T-helper 1 cell treated with Interleukin-12 subunit alpha and Interleukin-12 subunit beta and Interleukin-4 antibody, amounts not matched to agents 30 ng/mL and 1 ng/mL, for 36 hours (primary cell): ENCODE measurements around the gene FREM3. TPM values are rescaled to one million over a fixed set of nuclear protein-coding genes. Genes with fewer than 3 reads are reported as not detected.
"Not testable (repeated sequence)": the region's sequence is repeated elsewhere in the genome, so short reads cannot be mapped to it uniquely, and the experiment has no call there.

Source experiments
- intact Hi-C: fragments of 100-400 bp; cut with micrococcal nuclease; formaldehyde crosslinking; loops from one replicate; pipeline ENCODE4 v1.15.1; 2024
- total RNA-seq: library from RNA; stranded (reverse); gene quantifications from 2 replicates; pipeline ENCODE4 v1.2.3, GENCODE V29; 2022

Gene FREM3
- 0.05 TPM in 1 of 2 replicates, not detected in the other for total RNA-seq

DNA sequence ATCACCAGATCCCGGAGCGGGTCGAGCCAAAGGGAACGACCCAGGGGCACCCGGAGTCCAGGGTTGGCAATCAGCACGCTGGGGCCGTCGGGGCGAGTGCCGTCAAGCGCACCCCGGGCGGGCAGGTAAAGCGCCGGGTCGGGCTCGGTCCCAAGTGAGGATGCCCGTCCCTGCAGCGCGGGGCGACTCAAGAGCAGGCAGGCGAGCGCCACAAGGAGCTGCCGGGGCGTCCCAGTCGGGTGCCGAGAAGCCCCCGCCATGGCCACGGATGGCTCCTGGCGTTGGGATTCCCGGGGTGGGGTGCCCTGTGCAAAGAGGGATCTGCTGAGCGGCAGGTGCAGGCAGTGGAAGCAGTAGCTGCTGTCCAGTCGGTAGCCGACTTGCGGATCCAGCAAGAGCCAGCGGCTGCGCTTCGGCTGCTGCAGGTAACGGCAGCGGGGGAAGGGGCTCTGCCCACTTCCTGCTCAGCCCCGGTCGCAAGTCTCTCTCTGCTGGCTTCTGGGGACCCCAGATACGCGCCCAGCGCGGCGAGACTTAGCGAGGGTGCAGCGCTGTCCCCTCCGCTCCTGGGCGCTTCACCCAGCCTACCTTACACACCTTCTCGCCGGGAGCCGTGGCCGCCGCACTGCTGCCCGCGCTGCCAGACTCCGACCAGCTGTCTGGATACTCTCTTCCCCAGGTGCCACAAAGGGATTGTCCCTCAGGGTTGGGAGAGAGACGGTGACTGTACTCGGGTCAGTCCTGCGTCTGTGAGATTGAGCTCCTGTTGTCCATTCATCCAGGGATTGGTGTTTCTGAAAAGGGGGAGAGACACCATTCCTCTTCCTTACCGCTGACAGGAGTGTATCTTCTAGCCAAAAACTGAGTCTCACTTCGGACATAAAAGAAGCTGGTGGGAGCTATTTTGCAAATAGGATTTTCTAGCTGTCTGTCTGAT is at the start of gene FREM3:
FREM3 (minus strand) TSS at position 260 of the 937 bp plus-strand sequence; CDS start at position 260, 0 bp downstream.
- intact Hi-C loops = loop anchor here (10.0 kb wide), 1 partner anchor 146 kb away; no protein-coding TSS in a partner anchor

DNA sequence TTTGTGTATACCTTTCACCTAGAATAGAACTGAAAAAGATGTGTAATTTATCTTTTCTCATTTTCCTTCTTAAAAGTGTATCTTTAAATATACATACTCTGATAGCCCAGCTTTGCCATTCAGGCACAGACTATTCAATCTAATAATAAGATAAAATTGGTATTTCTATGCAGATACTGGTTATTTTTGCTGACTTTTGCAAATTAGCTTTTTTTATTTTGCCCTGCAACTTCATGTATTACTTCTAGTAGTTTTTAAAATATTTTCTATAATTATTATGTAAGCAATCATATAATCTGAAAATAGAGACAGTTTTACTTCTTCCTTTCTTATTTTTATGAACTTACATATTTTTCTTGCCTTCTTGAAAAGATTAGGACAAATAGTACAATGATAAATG is 45.4 kb upstream of the FREM3 start:
- intact Hi-C loops = no loop called here

DNA sequence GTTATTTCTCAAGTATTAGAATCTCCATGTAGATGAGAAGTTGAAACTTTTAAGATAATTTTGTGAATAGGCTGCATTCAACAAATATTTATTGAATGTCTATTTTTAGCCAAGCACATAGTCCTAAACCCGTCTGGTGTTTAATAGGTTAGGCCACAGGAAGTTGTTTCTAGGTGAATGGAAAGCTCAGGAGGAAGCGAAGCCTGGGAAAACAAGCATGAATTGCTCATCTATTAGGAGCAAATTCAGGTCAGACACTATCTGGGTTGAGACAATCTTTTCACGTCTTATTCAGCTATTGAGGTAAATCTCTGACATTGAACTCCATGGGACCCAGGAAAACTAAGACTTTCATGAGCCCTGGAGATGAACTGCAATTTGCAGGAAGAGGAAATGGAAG is 43.1 kb upstream of the FREM3 start:
- intact Hi-C loops = no loop called here

DNA sequence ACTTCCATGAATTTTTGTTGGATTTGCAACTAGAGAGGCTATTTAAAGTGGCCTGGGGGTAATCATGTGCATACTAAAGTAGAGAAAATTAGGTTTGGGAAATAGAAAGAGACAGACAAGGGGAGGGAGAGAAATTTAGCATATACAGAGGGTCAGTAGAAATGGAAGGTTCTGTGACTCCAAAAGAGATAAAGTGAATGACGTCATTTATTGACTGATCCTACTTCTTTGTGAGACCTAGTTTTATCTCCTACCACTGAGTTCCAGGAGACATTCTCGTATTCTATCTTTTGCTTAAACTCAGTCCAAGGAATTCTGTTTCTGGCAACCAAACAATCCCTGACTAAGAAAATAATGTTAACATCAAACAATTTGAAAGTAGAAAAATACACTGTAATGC is 42.4 kb upstream of the FREM3 start:
- intact Hi-C loops = no loop called here

DNA sequence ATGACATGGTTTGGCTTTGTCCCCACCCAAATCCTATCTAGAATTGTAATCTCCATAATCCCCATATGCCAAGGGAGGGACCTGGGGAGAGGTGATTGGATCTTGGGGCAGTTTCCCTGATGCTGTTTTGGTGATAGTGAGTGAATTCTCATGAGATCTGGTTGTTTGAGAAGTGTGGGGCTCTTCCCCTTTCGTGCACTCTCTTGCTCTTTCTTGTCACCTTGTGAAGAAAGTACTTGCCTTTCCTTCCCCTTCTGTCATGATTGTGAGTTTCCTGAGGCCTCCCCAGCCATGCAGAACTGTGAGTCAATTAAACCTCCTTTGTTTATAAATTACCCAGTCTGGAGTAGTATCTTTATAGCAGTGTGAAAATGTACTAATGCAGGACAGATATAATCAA is 36.4 kb upstream of the FREM3 start:
- intact Hi-C loops = no loop called here

DNA sequence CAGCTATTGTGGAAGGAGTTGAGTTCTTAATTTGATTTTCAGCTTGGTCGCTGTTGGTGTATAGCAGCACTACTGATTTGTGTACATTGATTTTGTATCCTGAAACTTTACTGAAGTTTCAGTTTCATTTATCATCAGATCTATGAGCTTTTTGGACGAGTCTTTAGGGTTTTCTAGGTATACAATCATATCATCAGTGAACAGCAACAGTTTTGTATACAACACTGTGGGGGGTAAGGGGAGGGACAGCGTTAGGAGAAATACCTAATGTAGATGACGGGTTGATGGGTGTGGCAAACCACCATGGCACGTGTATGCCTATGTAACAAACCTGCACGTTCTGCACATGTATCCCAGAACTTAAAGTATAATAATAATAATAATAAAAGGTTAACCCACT is 35.6 kb upstream of the FREM3 start:
- intact Hi-C loops = not testable (repeated sequence)

DNA sequence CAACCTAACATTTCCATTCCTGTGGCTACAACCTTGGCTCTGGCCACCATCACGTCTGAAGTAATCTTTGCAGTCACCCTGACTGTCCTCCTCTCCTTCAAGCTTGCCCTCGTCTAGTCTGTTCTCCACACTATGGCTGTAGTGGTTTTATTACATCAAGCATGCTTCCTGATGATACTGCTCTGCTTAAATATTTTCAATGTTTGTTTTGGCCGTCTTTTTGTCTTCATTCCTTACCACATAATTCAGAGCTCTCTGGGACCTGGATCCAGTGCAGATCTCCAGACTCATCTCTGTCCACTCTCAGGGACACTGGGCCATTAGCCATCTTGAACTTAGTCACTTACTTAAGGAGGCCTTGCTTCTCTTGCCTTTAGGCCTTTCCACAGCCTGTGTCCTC is 27.7 kb upstream of the FREM3 start:
- intact Hi-C loops = no loop called here

DNA sequence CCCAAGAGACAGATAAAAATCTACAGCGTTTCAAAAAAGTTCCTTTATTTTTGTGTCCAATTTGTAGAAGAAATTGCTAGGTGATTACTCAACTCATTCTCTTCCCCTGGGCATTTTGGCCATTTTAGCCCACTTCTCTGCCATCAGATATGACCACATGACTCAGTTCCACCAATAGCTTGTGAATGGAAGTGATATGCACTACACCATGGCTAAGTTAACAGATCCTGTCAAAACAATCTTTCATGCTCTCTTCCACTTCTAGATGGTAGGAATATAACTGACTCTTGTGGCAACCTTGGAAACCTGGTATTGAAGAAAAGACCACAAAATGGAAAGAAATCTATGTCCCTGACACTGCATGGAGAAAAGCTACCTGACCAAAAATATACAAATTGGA is 26.2 kb upstream of the FREM3 start:
- intact Hi-C loops = no loop called here

DNA sequence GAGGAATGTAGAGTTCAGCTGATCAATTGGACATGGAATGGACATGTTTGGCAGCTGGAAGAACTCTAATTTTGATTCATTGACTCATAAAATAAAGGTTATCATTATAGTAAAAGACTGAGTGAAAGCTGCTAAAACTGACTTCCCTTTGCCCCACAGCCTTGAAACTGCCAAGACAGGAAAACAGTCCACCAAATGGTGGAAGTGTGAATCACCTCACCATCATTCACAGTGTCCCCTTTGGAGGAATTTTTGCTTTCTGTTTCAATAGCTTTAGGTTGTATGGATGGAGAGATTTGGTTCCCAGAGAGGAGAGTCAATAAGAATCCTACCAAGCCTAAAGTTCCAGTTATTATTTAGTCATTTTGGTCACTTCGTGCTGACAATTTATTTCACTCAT is 20.8 kb upstream of the FREM3 start:
- intact Hi-C loops = no loop called here

DNA sequence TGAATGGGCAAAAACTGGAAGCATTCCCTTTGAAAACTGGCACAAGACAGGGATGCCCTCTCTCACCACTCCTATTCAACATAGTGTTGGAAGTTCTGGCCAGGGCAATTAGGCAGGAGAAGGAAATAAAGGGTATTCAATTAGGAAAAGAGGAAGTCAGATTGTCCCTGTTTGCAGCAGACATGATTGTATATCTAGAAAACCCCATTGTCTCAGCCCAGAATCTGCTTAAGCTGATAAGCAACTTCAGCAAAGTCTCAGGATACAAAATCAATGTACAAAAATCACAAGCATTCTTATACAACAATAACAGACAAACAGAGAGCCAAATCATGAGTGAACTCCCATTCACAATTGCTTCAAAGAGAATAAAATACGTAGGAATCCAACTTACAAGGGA is 18.3 kb upstream of the FREM3 start:
- intact Hi-C loops = not testable (repeated sequence)

DNA sequence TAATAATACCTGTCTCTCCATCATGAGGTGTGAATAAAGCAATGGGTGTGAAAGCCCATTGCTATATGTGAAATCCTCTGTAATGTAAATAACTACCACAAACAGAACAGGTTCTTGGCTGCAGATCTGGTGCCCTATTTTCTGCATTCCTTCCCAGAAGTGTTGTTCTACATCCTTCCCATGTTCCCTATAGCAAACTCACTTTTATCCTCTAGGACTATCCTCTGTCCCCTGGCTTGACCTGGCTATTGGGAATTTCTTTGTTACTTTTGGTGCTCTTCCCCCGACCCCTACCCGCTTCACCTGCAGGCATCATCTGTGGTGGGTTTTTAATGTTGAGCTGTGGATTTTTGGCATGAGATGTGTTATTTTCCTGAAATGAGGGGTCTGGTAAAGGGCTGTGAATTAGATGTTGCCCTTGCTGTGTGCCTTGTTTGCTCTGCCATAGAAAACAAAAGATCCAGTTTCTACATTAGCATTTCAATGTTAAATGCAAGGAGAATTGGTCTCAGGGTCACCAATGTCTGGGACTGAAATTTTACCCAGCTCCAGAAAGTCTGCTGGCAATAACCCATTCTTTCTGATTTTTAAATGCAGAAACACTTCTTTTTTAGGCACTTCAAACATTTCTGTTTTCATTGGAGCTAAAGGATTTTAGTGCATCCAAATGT is 13.6 kb upstream of the FREM3 start:
- intact Hi-C loops = no loop called here

DNA sequence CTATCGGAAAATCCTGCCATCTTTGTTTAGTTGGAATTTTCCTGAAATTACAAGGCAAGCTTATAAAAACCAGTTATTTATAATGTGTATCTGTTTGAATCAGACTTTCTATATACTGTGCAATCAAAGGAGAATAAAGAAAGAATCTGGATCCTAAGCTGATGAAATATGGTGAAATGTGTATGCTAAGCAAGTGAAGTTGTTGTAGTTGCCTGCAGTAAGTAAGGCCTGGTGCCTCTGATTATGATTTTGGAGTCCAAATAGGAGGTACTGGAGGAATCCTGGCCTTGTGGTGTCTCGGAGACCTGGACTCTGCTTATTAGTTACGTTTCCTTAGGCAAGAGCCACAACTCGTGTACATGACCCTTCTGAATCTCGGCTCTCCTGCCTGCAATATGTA is 13.1 kb upstream of the FREM3 start:
- intact Hi-C loops = no loop called here

DNA sequence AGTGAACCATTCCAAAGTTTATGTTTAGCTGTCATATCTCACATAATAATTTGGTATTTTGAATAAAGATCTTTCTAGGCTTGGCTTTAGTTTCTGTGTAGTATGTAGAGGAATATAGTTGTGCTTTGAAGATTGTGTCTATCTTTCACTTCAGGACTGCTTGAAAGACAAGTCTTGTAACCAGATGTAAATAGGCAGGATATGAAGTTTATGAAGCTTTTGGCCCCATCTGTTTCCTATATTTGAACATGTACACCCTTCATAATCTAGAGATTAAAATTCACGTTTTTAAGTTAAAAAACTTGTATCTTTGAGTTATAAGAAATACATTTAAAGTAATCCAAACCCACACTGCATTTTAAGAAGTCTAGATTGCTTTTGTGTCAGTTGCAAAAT is 11.7 kb upstream of the FREM3 start:
- intact Hi-C loops = no loop called here

DNA sequence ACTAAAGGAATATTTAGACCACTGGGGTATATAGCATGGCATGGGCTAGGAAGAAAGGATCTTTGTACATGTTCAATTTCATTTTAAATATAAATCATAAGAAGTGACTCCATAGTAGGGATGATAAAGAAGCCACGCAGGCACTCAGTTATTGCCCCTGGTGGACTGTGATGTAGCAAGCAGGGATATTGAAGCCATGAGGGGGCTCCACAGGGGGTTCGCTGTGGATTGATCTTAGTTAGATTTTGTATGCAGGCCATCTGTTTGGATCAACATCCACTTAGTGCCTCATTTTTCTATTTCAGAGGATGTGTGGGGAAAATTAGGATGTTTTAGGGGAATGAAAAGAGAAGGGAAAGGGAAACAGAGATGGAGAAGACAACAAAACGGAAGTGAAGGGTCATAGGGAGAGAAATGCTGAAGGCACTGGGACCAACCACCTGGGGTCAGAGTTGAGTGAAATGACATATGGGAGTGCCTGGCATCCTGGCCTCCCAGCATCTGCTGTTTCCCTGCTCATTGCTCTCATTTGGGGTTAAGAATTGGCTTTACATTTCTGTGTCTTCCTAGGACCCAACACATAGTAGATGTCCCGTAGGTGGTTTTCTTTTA is 11.2 kb upstream of the FREM3 start:
- intact Hi-C loops = no loop called here

DNA sequence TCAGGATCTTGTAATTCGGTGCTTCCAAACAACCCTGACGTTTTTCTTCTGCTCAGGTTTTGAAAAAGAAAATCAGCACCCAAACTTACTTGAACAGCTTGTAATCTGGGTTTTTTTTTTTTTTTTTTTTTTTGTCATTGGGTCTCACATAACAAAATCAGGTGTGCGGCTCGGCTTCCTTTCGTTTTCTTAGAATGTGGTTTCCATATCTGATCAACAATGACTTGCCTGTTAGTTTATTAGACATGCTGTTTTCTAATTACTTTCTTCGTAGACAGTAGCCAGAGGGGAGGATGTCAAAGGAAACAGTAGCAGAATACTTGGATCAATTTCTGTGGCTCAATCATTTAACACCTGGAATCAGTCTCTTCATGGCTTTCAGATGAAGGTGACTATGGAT is 890 bp upstream of the FREM3 start:
- intact Hi-C loops = loop anchor here (10.0 kb wide), 1 partner anchor 147 kb away; no protein-coding TSS in a partner anchor

DNA sequence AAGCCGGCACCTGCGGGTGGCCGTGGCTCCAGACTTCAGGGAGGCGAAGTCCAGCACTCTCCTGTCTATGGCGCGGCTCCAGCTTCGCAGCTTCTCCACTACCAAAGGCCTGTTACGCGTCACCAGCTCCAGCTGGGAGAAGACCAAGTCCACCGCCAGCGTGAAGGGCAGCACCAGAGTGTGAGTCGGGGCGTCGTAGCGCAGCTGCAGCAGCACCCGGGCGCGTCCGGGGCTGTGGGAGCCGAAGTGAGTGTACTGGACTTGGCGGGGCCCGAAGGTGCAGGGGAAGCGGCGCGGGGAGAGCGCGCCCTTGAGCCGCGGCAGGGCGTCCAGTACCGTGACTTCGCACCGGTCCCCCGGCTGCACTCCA is 444 bp downstream of the FREM3 start:
- intact Hi-C loops = loop anchor here (10.0 kb wide), 1 partner anchor 145 kb away; no protein-coding TSS in a partner anchor

DNA sequence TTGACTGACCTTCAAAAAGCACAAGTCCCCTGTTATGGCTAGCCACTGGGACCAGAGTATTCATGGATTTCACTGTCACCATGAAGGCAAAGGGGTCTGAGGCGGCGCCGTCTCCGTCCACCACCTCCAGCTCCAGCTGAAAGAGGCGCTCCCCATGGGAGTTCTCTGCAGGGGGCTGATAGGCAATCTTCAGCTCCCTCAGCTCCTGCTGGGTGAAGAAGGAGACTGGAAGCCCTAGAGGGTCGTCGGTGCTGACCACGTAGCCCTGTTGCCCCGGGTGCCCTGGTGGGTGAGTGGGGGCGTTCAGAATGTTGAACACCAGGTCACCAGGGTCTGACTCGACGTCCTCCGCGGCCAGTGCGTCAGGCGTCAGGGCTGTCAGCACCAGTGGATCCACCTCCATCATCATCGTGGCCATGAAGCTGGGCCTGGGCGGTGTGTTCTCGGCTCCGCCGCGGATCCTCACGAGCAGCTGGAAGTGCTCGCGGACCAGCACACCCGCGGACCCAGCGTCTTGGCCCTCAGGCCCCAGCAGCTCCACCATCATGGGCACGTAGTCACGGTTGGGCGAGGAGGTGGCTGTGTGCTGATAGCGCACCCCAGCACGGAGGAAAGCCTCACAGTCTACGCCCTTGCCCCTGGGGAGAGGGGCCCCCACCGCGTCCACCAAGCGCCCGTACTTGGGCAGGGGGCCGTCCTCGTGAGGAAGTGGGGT is 987 bp downstream of the FREM3 start:
- intact Hi-C loops = loop anchor here (10.0 kb wide), 1 partner anchor 145 kb away; no protein-coding TSS in a partner anchor

DNA sequence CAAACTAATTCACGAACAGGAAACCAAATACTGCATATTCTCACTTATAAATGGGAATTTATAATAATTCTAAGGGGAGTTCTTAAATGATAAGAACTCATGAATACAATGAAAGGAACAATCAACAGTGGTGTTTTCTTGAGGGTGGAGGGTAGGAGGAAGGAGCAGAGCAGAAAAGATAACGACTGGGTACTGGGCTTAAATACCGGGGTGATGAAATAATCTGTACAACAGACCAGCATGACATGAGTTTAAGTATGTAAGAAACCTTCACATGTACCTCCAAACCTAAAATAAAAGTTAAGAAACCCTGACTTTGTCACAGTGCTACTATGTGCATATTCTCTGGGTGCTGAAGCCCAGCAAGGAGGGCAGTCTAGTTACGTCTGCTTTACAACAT is 6.6 kb downstream of the FREM3 start:
- intact Hi-C loops = no loop called here

DNA sequence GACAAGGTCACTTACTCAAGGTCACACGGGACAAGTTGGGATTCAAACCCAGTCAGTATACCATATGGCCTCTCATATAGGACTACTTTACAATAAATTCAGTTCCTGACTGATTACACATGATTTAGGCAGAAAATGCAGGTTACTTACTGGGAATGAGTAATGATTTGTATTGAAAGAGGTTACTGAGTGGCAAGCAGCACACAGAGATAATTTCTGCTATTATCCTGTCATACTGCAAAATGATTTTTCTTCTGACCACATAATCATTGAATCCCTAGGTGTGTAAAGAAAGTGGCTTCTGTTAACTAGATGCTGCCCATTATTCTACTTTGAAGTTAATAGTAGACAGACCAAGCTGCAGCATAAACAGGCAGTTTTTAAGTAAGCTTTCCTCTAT is 8.2 kb downstream of the FREM3 start:
- intact Hi-C loops = no loop called here

DNA sequence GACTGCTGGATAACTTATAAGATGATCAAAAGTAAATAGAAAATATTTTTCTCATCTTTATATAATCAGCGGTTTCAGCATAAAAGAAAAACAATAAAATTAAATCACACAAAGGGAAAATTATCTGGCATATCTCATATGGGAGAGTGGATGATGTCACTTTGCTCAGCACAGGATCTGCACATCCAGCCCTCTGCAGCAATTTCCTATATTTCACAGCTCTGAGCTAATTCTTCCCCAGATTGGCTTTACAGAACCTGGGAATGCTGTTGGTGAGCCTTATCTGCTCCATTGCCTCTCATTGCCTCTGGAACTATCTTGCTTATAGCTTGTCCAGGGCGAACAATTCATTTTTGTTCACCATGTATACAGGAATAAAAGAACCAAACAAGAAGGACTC is 21.0 kb downstream of the FREM3 start:
- intact Hi-C loops = no loop called here

DNA sequence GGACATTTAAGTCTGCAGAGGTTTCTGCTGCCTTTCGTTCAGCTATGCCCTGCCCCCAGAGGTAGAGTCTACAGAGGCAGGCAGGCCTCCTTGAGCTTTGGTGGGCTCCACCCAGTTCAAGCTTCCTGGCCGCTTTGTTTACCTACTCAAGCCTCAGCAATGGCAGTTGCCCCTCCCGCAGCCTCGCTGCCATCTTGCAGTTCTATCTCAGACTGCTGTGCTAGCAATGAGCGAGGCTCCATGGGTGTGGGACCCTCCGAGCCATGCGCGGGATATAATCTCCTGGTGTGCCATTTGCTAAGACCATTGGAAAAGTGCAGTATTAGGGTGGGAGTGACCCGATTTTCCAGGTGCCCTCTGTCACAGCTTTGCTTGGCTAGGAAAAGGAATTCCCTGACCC is 26.8 kb downstream of the FREM3 start:
- intact Hi-C loops = not testable (repeated sequence)
